BLaER1 (cell line): ENCODE results near the gene PAQR5.

Experiments
- H3K27ac ChIP-seq: shearing (Covaris generic); formaldehyde crosslinking; 2 replicates; pipeline ENCODE4 v1.8.1; 2022
- H3K27me3 ChIP-seq: shearing (Covaris generic); formaldehyde crosslinking; 2 replicates; pipeline ENCODE4 v1.8.1; 2022
- H3K36me3 ChIP-seq: shearing (Covaris generic); formaldehyde crosslinking; 2 replicates; pipeline ENCODE4 v1.8.1; 2022
- H3K4me1 ChIP-seq: shearing (Covaris generic); formaldehyde crosslinking; 2 replicates; pipeline ENCODE4 v1.8.1; 2022
- H3K4me2 ChIP-seq: shearing (Covaris generic); formaldehyde crosslinking; 2 replicates; pipeline ENCODE4 v1.8.1; 2022
- H3K4me3 ChIP-seq: shearing (Covaris generic); formaldehyde crosslinking; 2 replicates; pipeline ENCODE4 v1.8.1; 2022
- H3K9ac ChIP-seq: shearing (Covaris generic); formaldehyde crosslinking; 2 replicates; pipeline ENCODE4 v1.8.1; 2022
- H3K9me3 ChIP-seq: shearing (Covaris generic); formaldehyde crosslinking; 2 replicates; pipeline ENCODE4 v1.8.1; 2022
- H4K20me1 ChIP-seq: shearing (Covaris generic); formaldehyde crosslinking; 2 replicates; pipeline ENCODE4 v1.8.1; 2022
- Cebpa-rat ChIP-seq: shearing (Covaris generic); IDR thresholded peaks from 2 replicates; pipeline ENCODE4 v1.8.1; 2022

PAQR5 gene

DNA sequence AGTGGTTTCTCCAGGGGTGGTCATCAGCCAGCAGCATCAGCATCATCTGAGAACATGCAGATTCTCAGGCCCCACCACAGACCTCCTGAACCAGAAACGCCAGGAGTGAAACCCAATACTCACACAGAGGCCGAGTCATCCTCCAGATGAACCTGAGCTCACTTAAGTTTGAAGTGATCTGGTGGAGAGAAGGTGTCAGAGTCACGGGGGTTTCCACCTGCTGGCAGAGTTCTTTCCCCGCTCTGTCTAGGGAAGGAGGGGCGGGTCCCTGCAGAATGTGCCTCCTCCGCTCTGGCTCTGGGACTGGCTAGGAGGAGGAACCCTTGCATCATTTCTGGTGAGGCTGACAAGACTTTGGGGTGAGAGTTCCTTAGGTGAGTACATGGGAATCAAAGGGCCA lies 102.1 kb downstream of the PAQR5 start:
- no peak for TF ChIP-seq Cebpa-rat
- no peak overlapping the region for H3K4me3 ChIP-seq
- H4K20me1 ChIP-seq: no peaks in the 10 kb centered on the region
- peaks cover 13% of the 10 kb centered on the region for H3K4me1 ChIP-seq
- H3K27me3 ChIP-seq: no peaks in the 10 kb centered on the region
- H3K9me3 ChIP-seq: no peaks in the 10 kb centered on the region
- no peak overlapping the region for H3K4me2 ChIP-seq
- no peak overlapping the region for H3K27ac ChIP-seq
- no peak overlapping the region for H3K9ac ChIP-seq
- H3K36me3 ChIP-seq: no peaks in the 10 kb centered on the region

DNA sequence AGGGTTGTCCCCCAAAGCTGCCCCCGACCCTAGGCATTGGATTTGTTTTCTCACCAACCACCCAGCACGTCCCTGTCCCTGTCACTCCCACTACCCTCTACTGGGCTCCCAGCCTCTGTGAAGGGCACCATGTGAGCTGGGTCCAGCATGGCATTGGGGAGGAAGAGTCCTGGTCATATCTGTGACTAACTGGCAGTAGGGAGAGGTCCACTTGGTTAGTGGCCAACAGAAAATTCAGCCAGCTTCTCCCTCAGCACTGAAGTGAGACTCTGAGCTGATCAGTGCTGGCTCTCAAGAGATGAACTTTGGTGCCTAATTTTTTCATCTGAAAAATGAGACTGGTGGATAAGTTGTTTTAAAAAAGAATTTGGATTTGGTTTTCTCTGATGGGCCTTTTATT lies 104.1 kb downstream of the PAQR5 start:
- H3K36me3 ChIP-seq: no peaks in the 10 kb centered on the region
- H3K4me2 ChIP-seq: no peak overlapping the region
- H3K4me3 ChIP-seq: no peak overlapping the region
- no peaks in the 10 kb centered on the region for H3K27me3 ChIP-seq
- no peak overlapping the region for H3K27ac ChIP-seq
- no peak overlapping the region for H3K9ac ChIP-seq
- peaks cover 13% of the 10 kb centered on the region for H3K4me1 ChIP-seq
- no peak for TF ChIP-seq Cebpa-rat
- no peaks in the 10 kb centered on the region for H3K9me3 ChIP-seq
- no peaks in the 10 kb centered on the region for H4K20me1 ChIP-seq

DNA sequence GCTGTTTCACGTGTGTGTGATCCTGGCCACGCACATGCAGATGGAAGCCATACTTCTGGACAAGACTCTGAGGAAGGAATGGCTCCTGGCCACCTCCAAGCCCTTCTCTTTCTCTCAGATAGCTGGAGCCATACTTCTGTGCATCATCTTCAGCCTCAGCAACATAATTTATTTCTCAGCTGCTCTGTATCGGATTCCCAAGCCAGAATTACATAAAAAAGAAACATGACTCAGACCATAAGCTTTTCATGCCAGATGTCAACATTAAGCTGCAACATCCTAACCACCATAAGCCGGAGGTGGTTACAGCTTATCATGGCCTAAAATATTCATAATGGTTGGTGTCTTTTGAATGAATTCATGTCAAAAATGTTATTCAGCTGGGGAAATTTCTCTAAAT lies 104.9 kb downstream of the PAQR5 start:
- H3K4me1 ChIP-seq: peaks cover 5% of the 10 kb centered on the region
- H3K36me3 ChIP-seq: no peaks in the 10 kb centered on the region
- H3K27me3 ChIP-seq: no peaks in the 10 kb centered on the region
- no peaks in the 10 kb centered on the region for H4K20me1 ChIP-seq
- H3K9me3 ChIP-seq: no peaks in the 10 kb centered on the region
- TF ChIP-seq Cebpa-rat: no peak
- H3K27ac ChIP-seq: no peak overlapping the region
- no peak overlapping the region for H3K9ac ChIP-seq
- no peak overlapping the region for H3K4me2 ChIP-seq
- no peak overlapping the region for H3K4me3 ChIP-seq

DNA sequence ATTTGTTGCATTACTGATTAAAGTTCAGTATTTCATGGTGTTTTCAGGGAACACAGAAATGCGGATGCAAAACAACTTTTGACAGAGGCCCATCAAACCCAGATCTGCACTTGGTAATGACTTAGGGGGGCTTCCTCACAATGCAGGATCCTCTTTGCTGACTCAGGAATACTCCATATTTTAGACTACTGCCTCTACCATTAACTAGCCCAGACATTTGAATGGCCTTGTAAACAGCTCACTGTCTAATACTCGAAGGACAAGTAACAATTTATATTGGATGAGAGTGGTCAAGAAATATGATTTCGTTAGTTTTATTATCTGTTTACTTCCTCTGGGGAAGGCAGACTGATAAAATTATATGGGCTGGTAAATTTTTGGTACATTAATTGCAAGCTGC lies 106.4 kb downstream of the PAQR5 start:
- no peak for TF ChIP-seq Cebpa-rat
- no peaks in the 10 kb centered on the region for H3K27me3 ChIP-seq
- no peaks in the 10 kb centered on the region for H3K4me1 ChIP-seq
- no peaks in the 10 kb centered on the region for H3K9me3 ChIP-seq
- H3K27ac ChIP-seq: no peak overlapping the region
- H3K4me2 ChIP-seq: no peak overlapping the region
- no peak overlapping the region for H3K4me3 ChIP-seq
- H3K36me3 ChIP-seq: no peaks in the 10 kb centered on the region
- H3K9ac ChIP-seq: no peak overlapping the region
- H4K20me1 ChIP-seq: no peaks in the 10 kb centered on the region

DNA sequence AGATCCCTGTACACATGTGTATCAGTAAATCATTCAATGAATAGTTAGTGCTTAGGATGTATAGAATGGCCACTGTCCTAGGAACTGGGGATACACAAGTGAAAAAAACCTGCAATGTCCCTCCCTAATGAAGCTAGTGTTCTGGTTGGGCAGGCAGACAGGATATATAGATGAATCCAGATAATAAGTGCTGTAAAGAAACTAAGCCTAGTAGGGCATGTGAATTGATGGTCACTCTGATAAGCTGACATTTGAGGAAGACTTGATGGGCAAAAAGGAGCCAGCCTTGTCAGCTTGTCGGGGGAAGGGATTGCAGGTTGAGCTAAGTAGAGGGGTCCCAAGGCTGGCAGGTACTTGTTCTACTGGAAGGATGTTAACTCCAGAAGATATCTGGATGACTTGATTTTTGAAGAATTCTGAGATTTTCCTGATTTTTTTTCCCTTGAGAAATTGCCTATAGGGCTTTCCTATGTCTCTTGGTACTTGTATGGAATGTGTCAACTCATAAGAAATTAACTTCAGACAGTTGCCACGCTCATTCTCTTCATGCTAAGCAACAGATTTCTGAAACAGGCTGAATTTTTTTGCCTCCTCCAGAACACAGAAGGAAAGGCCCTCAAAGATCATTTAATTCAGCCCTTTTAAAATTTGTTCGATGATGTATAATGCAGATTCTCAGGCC lies 109.1 kb downstream of the PAQR5 start:
- H3K27ac ChIP-seq: no peak overlapping the region
- no peaks in the 10 kb centered on the region for H3K4me1 ChIP-seq
- H3K4me3 ChIP-seq: no peak overlapping the region
- no peak for TF ChIP-seq Cebpa-rat
- H3K4me2 ChIP-seq: no peak overlapping the region
- no peak overlapping the region for H3K9ac ChIP-seq
- H3K36me3 ChIP-seq: no peaks in the 10 kb centered on the region
- H3K9me3 ChIP-seq: no peaks in the 10 kb centered on the region
- H3K27me3 ChIP-seq: no peaks in the 10 kb centered on the region
- no peaks in the 10 kb centered on the region for H4K20me1 ChIP-seq

DNA sequence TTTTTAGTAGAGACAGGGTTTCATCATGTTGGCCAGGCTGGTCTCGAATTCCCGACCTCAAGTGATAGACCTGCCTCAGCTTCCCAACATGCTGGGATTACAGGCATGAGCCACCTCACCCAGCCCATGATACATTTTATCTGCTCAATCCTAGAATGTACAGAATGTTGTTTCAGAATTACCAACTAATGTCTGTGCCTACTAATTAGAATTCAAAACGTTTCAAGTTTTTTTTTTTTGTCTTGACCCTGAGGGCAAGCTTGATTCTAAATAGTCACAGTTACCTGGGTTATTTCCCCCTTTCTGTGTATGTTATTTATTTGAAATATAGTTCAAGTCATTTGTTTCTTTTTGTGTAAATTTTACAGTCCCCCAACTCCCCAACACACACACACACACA lies 110.1 kb downstream of the PAQR5 start:
- Histone ChIP-seq H3K4me3 (no peak overlapping the region), H3K9me3 (no peaks in the 10 kb centered on the region), H3K4me1 (0 out of 2 replicates have a peak, but pooled peaks cover 3% of the 10 kb centered on the region), H4K20me1 (no peaks in the 10 kb centered on the region), H3K9ac (no peak overlapping the region), H3K4me2 (no peak overlapping the region), H3K36me3 (no peaks in the 10 kb centered on the region), H3K27me3 (no peaks in the 10 kb centered on the region), H3K27ac (no peak overlapping the region)
- no peak for TF ChIP-seq Cebpa-rat

DNA sequence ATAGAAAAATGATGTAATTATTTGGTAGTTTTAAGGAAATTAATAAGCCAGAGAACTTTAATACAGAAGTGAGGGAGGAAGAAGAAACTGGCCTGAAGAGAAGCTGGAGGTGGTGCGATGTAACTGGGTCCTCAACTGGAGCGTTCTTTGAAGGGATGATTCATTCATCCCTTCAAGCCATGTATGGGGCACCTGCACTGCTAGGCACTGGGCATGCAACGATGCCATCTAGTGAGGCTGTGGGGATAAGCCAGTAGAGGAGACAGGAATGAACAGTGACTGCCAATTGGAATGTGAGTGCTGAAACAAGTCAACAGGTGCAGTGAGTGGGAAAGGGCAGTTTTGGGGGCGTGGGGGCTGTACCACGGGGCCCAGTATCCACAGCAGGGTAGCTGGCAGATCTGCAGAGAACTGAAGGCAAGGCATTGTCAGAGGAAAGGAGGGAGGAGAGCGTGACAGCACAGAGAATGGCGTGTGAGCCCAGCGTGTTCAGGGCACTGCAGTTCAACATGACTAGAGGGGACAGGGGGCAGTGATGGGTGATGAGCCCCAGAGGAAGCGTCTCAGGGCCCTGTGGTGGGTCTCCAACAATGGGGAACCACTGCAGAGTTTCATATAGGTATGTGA lies 111.6 kb downstream of the PAQR5 start:
- no peaks in the 10 kb centered on the region for H3K36me3 ChIP-seq
- H3K9me3 ChIP-seq: no peaks in the 10 kb centered on the region
- H3K9ac ChIP-seq: no peak overlapping the region
- TF ChIP-seq Cebpa-rat: no peak
- H3K4me3 ChIP-seq: no peak overlapping the region
- peaks cover 9% of the 10 kb centered on the region for H3K4me1 ChIP-seq
- no peak overlapping the region for H3K4me2 ChIP-seq
- no peaks in the 10 kb centered on the region for H4K20me1 ChIP-seq
- no peaks in the 10 kb centered on the region for H3K27me3 ChIP-seq
- H3K27ac ChIP-seq: no peak overlapping the region

DNA sequence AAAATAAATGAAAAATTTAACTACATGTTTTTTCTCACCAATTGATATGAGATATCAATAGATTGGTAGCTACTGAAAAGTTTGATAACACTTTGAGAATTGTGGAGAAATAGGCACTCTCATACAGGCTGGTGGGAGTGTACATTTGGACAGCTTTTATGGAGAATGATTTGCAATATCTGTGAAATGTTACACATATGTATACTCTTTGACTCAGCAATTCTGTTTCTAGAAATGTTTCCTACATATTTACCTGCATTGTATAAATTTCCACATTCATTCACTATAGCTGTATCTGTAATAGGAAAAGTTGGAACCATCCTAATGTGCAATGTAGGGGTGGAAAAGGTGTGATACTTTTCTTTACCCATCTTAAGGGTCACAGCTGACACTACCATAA lies 113.6 kb downstream of the PAQR5 start:
- Histone ChIP-seq H3K27me3 (no peaks in the 10 kb centered on the region), H3K36me3 (peaks cover 2% of the 10 kb centered on the region; the same call in 1 of the 2 replicates), H3K4me1 (peaks cover 20% of the 10 kb centered on the region), H3K4me2 (no peak overlapping the region), H3K27ac (no peak overlapping the region), H3K9me3 (no peaks in the 10 kb centered on the region), H4K20me1 (no peaks in the 10 kb centered on the region), H3K9ac (no peak overlapping the region), H3K4me3 (no peak overlapping the region)
- no peak for TF ChIP-seq Cebpa-rat

DNA sequence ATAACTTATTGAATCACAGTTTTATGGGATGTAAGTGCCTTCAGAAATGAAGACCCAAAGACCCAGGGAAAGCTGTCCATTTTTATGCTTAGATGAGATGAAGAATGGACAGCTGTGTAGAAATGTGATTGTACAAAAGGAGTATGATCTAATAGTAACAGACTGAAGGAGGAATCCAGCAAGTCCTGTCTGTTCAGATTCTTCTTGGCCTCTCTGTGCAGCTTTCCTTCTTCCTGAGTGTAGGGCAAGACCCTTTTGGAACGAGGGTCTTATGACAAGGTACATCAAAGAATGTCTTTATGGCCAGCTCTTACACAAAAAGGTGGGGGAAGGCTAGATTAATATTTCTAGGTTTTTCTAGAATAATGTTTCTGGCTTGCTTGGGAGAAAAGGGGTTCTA lies 114.0 kb downstream of the PAQR5 start:
- Histone ChIP-seq H4K20me1 (no peaks in the 10 kb centered on the region), H3K4me3 (no peak overlapping the region), H3K4me1 (peaks cover 20% of the 10 kb centered on the region), H3K27ac (no peak overlapping the region), H3K9ac (no peak overlapping the region), H3K27me3 (no peaks in the 10 kb centered on the region), H3K4me2 (no peak overlapping the region), H3K36me3 (peaks cover 4% of the 10 kb centered on the region; the same call in 1 of the 2 replicates), H3K9me3 (no peaks in the 10 kb centered on the region)
- TF ChIP-seq Cebpa-rat: no peak

DNA sequence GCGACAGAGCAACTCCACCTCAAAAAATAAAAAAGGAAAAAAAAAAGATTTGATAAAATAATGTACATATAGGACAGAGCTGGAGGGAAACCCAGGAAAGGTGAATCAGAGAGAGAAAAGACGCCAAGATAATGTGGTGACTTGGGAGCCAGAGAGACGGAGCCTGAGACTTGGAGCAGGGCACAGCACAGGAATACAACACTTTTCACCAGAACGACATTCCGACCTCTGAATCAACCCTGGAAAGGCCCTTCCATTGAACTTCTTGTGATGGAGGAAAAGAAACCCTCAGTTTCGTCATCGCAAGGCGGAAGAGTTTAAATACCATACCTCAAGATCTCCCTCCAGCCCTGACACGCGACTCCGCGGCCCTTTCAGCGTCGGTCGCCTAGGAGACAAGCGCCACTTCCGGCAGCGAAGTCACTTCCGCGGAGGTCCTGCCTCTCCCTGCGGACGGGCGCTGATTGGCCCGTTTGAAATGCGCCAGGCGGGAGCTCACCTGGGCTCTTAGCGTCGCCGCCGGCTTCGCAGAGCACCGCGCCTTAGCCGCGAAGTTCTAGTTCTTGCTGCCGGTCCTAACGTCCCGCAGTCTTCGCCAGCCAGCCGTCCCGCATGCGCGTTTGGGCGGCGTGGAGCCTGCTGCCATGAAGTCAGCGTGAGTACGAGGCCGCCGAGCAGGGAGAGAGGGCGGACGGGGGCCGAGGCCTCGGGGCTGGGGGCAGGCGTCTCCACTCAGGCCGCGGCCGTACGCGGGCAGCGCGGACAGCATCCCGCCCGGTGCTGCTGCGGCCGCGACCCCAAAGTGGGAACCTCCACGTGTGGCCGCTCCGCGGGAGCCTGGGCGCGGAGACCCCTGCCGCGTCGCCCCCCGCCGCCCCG lies 115.3 kb downstream of the PAQR5 start, which contains the start of gene KIF23:
Gene KIF23 (plus strand): TSS at position 528 of the 879 bp plus-strand sequence. CDS start 117 bp downstream, at position 645.
- Histone ChIP-seq H4K20me1 (no peaks in the 10 kb centered on the region), H3K27ac (peak within 1 kb of the TSS; percentile 80), H3K4me1 (peaks cover 20% of the 10 kb centered on the region), H3K36me3 (peaks cover 18% of the 10 kb centered on the region), H3K27me3 (no peaks in the 10 kb centered on the region), H3K9ac (peak within 1 kb of the TSS; percentile 85), H3K4me3 (peak within 1 kb of the TSS; percentile 98), H3K9me3 (no peaks in the 10 kb centered on the region), H3K4me2 (peak within 1 kb of the TSS; percentile 82)
- no peak for TF ChIP-seq Cebpa-rat
